IPS-NIHi7 (cell line): ENCODE data around the gene SPRY4.
"Not testable (repeated sequence)": the region's sequence is repeated elsewhere in the genome, so short reads cannot be mapped to it uniquely, and the experiment has no call there.

Experiments
- DNase-seq: peaks from one replicate; pipeline ENCODE4 v3.0.0; 2012; ENCODE audit warnings: mixed read lengths; ENCODE audit errors: extremely low spot score

Gene SPRY4

GRCh38 chr5:142315096-142315900, 9.5 kb downstream of the SPRY4 start:
- no peak for DNase-seq

- DNase-seq: no peak
Observed at GRCh38 chr5:142314606-142315005, 10.2 kb downstream of the SPRY4 start.

GRCh38 chr5:142314109-142314508, 10.7 kb downstream of the SPRY4 start:
- no peak for DNase-seq

- no peak for DNase-seq
Observed at GRCh38 chr5:142313682-142314081, 11.1 kb downstream of the SPRY4 start.

- no peak for DNase-seq
Observed at GRCh38 chr5:142313275-142313674, 11.5 kb downstream of the SPRY4 start.

DNA sequence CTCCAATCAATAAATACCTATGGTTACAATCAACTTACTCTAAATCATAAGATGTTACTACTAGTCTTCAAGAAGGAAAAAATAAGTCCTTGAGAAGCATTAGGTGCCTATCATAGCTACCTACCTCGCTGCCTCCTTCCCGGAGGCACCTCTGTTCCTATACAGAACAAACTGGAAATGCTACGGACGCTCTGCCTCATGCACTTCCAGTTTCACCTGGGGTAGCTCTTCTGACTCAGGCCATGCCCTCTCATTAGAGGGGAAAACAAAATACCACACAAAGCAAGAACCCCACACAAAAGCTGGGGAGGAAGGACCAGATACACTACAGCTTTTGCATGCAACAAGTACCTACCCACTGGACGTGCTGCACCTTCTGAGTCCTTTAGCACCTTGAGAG, 12.4 kb downstream of the SPRY4 start:
- no peak for DNase-seq

DNA sequence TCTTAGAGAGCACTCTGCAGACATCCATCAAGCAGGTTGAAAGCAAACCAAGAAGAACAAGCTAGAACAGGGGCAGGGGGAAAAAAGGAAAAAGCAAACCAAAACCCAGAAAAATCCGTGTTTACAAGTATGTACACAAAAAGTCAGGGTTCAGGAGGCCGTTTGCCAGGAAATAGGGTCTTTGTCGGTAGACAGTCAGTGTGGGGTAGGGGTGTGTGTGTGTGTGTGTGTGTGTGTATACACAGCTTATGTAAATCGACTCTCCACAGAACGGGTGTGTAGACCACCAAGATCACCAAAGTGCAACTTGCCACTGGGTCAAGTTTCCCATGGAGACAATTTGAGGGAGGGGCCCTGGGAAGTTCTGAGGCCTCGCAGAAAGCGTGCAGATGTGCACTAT, 13.1 kb downstream of the SPRY4 start:
- DNase-seq: no peak

DNA sequence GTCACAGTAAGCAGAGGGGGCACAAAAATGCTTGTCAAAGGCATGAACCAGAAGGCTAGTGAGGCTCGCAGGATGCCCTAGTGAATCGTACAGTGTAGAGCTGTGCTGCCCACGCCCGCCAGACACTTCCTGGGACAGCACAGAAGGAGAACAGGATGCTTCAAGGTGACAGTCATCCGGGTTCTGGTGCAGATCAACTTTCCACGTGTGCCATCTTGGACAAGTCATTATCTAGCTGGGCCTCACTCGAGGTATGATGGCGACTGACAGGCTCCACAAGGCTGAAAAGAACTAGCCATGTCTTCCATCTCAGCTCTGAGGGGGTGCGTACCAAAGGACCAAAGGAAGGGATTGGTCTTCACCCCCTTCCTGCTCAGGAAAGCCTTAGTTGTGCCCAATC, 14.0 kb downstream of the SPRY4 start:
- DNase-seq: no peak

GRCh38 chr5:142309747-142310318, 15.0 kb downstream of the SPRY4 start:
- no peak for DNase-seq

- no peak for DNase-seq
Observed at GRCh38 chr5:142308358-142308757, 16.5 kb downstream of the SPRY4 start.

- no peak for DNase-seq
Observed at GRCh38 chr5:142307146-142307890, 17.5 kb downstream of the SPRY4 start.

DNA sequence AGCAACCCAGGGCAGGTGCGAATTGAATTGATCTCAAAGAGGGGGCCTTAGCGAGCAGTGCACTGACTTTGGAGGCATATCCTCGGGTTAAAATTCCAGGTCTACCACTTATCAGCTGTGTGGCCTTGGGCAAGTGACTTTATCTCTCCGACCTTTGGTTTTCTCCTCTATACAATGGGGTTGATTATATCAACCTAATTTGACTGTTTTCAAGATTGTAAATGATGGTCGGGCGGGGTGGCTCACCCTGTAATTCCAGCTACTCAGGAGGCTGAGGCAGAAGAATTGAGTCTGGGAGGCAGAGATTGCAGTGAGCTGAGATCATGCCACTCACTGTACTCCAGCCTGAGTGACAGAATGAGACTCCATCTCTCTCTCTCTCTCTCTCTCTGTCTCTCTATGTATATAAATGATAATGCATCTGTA, 18.7 kb downstream of the SPRY4 start:
- no peak for DNase-seq

GRCh38 chr5:142305211-142305610, 19.6 kb downstream of the SPRY4 start:
- DNase-seq: no peak

DNA sequence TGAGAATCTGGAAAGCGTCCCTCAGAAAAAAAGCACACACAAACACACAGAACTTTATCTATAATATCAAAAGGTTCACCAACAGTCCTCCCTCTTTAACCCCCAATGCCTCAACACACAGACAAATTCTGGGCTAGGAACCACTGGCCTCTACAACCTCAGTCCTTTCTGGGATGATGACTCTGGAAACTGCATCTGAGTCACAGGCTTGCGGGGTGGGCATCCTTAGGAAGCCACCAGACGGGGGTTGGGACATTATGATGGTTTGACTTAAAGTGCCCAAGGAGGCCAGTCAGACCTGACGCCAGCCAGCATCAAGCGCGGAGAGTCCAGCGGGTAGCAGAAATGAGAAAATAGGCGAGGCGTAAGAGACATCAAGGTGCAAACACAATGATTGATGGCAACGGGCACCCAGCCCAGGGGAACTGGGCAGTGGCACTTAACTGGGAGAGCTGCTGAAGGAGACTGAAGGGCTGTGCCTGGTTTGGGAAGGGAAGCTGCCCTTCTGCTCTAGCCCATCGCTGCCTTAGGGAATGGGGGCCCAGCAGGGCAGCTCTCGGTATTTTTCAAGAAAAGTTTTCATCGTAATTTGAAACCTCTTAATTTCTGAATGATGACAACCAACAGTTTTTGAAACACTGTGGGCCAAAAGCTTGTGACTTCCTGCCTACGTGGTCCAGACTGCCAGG, 20.7 kb downstream of the SPRY4 start:
- no peak for DNase-seq

DNA sequence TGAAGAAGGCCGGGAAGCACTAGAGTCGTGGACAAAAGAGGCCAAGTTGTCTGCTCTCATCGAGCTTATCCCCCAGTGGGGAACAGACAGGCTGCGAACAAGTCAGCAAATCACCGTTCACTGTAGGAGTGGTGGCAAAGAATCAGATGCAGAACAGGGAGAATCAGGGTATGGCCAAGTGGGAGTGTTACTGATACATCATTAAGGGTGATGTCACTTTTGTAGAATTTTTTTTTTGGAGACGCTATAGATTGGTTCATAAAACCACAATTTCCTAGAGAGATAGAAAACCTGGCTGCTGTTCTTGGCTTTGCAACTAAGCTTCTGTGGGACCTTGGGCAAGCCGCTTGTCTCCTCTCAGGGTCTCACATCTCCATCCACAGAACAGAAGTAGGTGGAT, 21.3 kb downstream of the SPRY4 start:
- DNase-seq: no peak

GRCh38 chr5:142301540-142301939, 23.3 kb downstream of the SPRY4 start:
- DNase-seq: no peak

DNA sequence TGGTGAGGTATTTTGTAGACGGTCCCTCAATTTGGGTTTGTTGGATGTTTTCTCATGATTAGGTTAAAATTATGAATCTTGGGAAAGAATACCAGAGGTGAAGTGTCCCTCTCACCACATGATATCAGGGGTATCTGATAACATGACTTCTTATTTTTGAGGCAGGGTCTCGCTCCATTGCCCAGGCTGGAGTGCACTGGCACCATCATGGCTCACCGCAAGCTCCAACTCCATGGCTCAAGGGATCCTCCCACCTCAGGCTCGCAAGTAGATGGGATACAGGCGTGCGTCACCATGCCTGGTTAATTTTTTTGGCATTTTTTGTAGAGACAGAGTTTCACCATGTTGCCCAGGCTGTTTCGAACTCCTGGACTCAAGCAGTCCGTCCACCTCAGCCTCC, 24.1 kb downstream of the SPRY4 start:
- no peak for DNase-seq

DNA sequence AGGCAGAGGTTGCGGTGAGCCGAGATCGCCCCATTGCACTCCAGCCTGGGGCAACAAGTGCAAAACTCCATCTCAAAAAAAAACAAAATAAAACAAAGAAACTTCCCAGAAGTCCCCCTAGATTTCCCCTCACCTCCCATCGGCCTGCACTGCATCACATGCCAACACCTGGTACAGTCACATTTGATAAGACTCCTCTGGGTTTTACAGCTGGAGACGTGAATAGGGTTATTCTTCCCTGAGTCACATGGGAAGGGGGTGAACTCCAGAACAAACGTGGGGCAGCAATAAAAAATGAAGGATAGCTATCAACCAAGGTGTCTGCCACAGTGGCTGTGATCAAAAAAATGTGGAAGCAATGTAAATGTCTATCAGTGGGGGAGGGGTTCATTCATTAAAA, 26.0 kb downstream of the SPRY4 start:
- DNase-seq: no peak

GRCh38 chr5:142297786-142298185, 27.0 kb downstream of the SPRY4 start:
- DNase-seq: not testable (repeated sequence)

- no peak for DNase-seq
Observed at GRCh38 chr5:142296914-142297417, 27.9 kb downstream of the SPRY4 start.

GRCh38 chr5:142295960-142296860, 28.6 kb downstream of the SPRY4 start:
- no peak for DNase-seq
